Endodermal cell (in vitro differentiated cells): ENCODE measurements around the gene ATG101. TPM values are rescaled to one million over a fixed set of nuclear protein-coding genes. Genes with fewer than 3 reads are reported as not detected.

ENCODE experiments used
- DNase-seq: peaks from one replicate; pipeline ENCODE4 v3.0.0-alpha.2; 2017
- H3K27ac ChIP-seq: 2 replicates; pipeline ENCODE4 v1.5.1; 2013; ENCODE audit warnings: mild to moderate bottlenecking, low read depth, low read length, moderate library complexity
- H3K27me3 ChIP-seq: 2 replicates; pipeline ENCODE4 v1.6.1; 2013; ENCODE audit warnings: mild to moderate bottlenecking, low read length, moderate library complexity; ENCODE audit not compliant: insufficient read depth, control insufficient read depth, poor library complexity, severe bottlenecking
- H3K36me3 ChIP-seq: 2 replicates; pipeline ENCODE4 v1.7.0; 2013; ENCODE audit warnings: mild to moderate bottlenecking, low read length, moderate library complexity; ENCODE audit not compliant: control insufficient read depth, insufficient read depth
- H3K4me1 ChIP-seq: one replicate; pipeline ENCODE4 v1.7.0; 2013; ENCODE audit warnings: low read length; ENCODE audit not compliant: control insufficient read depth, insufficient read depth
- H3K4me3 ChIP-seq: 2 replicates; pipeline ENCODE4 v1.5.1; 2013; ENCODE audit warnings: mild to moderate bottlenecking, low read length, moderate library complexity
- H3K9ac ChIP-seq: 2 replicates; pipeline ENCODE4 v1.6.1; 2013; ENCODE audit warnings: mild to moderate bottlenecking, low read length, moderate library complexity; ENCODE audit not compliant: poor library complexity, severe bottlenecking; ENCODE audit errors: extremely low read depth
- H3K9me3 ChIP-seq: 2 replicates; pipeline ENCODE4 v1.6.1; 2013; ENCODE audit warnings: mild to moderate bottlenecking, low read length, moderate library complexity; ENCODE audit not compliant: control insufficient read depth
- H3K27ac Mint-ChIP-seq: 2 replicates; pipeline ENCODE4 v1.8.0; 2020; ENCODE audit warnings: mixed read lengths
- H3K27me3 Mint-ChIP-seq: 2 replicates; pipeline ENCODE4 v1.8.0; 2021; ENCODE audit warnings: mild to moderate bottlenecking, mixed read lengths; ENCODE audit not compliant: insufficient read depth
- H3K36me3 Mint-ChIP-seq: 2 replicates; pipeline ENCODE4 v1.8.0; 2020; ENCODE audit warnings: low read depth, mixed read lengths
- H3K4me1 Mint-ChIP-seq: 2 replicates; pipeline ENCODE4 v1.8.0; 2020; ENCODE audit warnings: mixed read lengths
- H3K4me3 Mint-ChIP-seq: 2 replicates; pipeline ENCODE4 v1.8.0; 2020; ENCODE audit warnings: mild to moderate bottlenecking, moderate library complexity, mixed read lengths
- H3K9me3 Mint-ChIP-seq: 2 replicates; pipeline ENCODE4 v1.8.0; 2020; ENCODE audit warnings: mild to moderate bottlenecking, mixed read lengths
- WGBS, 2 experiments: methylation state at CpG; one replicate each; pipeline versions ENCODE4 v1.1.5 to v1.1.7; 2013; ENCODE audit warnings: missing lambda C conversion rate in 2 of 2, mixed read lengths in 1 of 2; ENCODE audit not compliant: insufficient coverage in 1 of 2, insufficient read length in 1 of 2; 5-methylcytosine and 5-hydroxymethylcytosine counted together
- total RNA-seq, 2 donors: library from RNA; stranded (reverse); fragmentation: NEBNext Ultra II Directional in 1 of 2; extraction: Animal tissue kit (Norgen Biotek cat#: 25700) in 1 of 2; gene quantifications; 2 replicates in 1 of 2; 3 replicates in 1 of 2; pipeline ENCODE4 v1.2.1, GENCODE V29; 2021
- TF ChIP-seq, protein P1 (sequence below): fragments of 200-600 bp; sonication (generic); conservative IDR thresholded peaks from 2 replicates; pipeline ENCODE4 v1.5.0; 2021; ENCODE audit warnings: antibody characterized with exemption, mild to moderate bottlenecking

ATG101 gene
- total RNA-seq, 2 donors from 2014 or later, result 32.1 TPM

DNA sequence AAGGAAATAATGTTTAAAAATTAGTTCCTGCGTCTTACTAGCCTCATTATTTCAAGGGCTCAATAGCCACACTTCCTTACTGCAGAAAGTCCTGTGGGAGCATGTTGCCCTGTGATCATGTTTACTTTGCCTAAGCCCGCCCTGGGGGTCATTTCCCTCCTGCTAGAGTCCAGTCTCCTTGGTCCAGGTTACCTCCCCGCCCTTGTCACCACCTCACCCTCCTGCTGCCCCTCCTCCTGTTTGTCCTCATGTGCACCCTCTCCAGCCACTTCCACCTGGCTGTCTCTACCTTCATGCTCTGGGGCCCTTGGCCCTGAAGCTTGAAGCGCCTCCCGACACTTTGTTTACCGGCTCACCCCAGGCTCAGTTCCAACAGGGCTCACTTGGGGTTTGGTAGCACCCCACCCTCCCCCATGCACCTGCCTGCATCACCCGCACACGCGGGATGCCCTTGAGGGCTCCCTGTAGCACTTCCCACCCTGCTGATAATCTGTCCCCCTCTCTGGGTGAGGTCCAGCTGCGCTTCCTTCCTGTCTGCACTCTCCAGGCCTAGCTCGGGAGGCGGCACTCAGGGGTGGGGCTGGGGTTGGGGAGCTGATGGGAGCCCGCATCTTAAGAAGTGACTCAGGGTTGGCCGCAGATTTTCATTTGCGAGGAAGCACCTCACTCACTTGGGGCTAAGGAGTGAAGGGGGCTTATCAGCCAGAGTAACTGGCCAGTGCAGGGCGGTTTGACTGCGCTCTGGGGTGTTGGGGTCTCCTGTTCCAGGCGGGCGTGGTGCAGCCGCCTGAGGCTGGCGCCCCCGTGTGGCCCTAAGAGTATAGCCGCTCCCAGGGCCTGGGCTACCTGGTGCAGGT is 49.8 kb downstream of the ATG101 start:
- Mint-ChIP-seq H3K4me3 (peak overlapping the region; percentile 33), H3K36me3 (no peaks in the 10 kb centered on the region), H3K27ac (peak overlapping the region; percentile 25), H3K27me3 (peaks cover 30% of the 10 kb centered on the region), H3K9me3 (no peaks in the 10 kb centered on the region), H3K4me1 (peaks cover 9% of the 10 kb centered on the region)
- TF ChIP-seq, protein P1, sequence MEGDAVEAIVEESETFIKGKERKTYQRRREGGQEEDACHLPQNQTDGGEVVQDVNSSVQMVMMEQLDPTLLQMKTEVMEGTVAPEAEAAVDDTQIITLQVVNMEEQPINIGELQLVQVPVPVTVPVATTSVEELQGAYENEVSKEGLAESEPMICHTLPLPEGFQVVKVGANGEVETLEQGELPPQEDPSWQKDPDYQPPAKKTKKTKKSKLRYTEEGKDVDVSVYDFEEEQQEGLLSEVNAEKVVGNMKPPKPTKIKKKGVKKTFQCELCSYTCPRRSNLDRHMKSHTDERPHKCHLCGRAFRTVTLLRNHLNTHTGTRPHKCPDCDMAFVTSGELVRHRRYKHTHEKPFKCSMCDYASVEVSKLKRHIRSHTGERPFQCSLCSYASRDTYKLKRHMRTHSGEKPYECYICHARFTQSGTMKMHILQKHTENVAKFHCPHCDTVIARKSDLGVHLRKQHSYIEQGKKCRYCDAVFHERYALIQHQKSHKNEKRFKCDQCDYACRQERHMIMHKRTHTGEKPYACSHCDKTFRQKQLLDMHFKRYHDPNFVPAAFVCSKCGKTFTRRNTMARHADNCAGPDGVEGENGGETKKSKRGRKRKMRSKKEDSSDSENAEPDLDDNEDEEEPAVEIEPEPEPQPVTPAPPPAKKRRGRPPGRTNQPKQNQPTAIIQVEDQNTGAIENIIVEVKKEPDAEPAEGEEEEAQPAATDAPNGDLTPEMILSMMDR, result peak; percentile 98
- WGBS, 2 experiments, result 53 to 72% methylated on average over 11 to 23 of the region's 23 CpGs
- no peak overlapping the region for H3K4me3 ChIP-seq
- no peak overlapping the region for H3K9ac ChIP-seq
- H3K27ac ChIP-seq, result no peak overlapping the region
- no peaks in the 10 kb centered on the region for H3K9me3 ChIP-seq
- no peaks in the 10 kb centered on the region for H3K27me3 ChIP-seq
- H3K36me3 ChIP-seq, result no peaks in the 10 kb centered on the region
- no peaks in the 10 kb centered on the region for H3K4me1 ChIP-seq
- DNase-seq, result peak; percentile 95

DNA sequence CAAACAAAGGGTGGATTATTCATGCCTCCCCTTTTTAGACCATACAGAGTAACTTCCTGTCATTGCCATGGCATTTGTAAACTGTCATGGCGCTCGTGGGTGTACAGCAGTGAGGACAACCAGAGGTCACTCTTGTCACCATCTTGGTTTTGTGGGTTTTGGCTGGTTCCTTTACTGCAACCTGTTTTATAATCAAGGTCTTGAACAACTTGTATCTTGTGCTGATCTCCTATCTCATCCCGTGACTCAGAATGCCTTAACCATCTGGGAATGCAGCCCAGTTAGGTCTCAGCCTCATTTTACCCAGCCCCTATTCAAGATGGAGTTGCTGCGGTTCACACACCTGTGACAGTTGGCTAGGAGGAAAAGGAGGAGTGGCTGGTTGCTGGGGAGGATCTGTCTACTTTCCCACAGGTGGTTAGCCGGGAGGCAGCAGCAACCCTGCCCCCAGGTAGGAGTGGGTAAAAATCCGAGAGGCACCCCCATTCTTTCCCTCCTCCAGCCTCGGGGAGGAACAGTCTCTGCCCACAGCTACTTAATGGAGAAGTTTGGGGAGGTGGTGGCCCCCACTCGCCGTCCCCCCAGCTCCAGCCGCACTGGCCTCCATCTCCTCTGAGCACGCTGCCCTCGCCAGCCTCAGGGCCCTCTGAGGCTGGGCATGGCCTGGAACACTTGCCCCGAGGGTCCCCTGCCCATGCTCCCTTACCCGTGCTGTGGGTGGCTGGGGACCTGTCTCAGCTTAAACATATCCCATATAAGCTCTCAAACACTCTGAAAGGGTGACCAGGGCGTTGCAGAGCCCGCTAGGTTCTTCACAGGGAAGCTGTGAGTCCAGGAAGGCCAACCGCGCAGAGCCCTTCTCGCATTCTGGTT is 51.4 kb downstream of the ATG101 start:
- no peak overlapping the region for H3K27ac Mint-ChIP-seq
- H3K9me3 Mint-ChIP-seq, result no peaks in the 10 kb centered on the region
- Histone ChIP-seq H3K4me3 (no peak overlapping the region), H3K27me3 (no peaks in the 10 kb centered on the region), H3K4me1 (peaks cover 1% of the 10 kb centered on the region), H3K9me3 (no peaks in the 10 kb centered on the region), H3K9ac (no peak overlapping the region), H3K36me3 (no peaks in the 10 kb centered on the region), H3K27ac (no peak overlapping the region)
- H3K27me3 Mint-ChIP-seq, result peaks cover 23% of the 10 kb centered on the region
- H3K36me3 Mint-ChIP-seq, result no peaks in the 10 kb centered on the region
- H3K4me3 Mint-ChIP-seq, result no peak overlapping the region
- peaks cover 22% of the 10 kb centered on the region for H3K4me1 Mint-ChIP-seq
- no peak for DNase-seq
- TF ChIP-seq, protein P1, result no peak
- 91 to 92% methylated on average over 15 to 19 of the region's 19 CpGs for WGBS, 2 experiments

GRCh38 chr12:52121824-52122539 is 52.2 kb downstream of the ATG101 start:
- Mint-ChIP-seq H3K9me3 (no peaks in the 10 kb centered on the region), H3K27ac (no peak overlapping the region), H3K27me3 (peaks cover 19% of the 10 kb centered on the region), H3K4me3 (no peak overlapping the region), H3K4me1 (peaks cover 29% of the 10 kb centered on the region), H3K36me3 (no peaks in the 10 kb centered on the region)
- Histone ChIP-seq H3K4me3 (no peak overlapping the region), H3K27me3 (no peaks in the 10 kb centered on the region), H3K27ac (no peak overlapping the region), H3K36me3 (no peaks in the 10 kb centered on the region), H3K4me1 (peaks cover 5% of the 10 kb centered on the region), H3K9ac (no peak overlapping the region), H3K9me3 (no peaks in the 10 kb centered on the region)
- peak; percentile 95 for DNase-seq
- TF ChIP-seq, protein P1, result peak; percentile 93
- 16 to 21% methylated on average over 9 to 18 of the region's 18 CpGs for WGBS, 2 experiments
